ENCODE data around the gene AOC1.
"Not testable (repeated sequence)": the region's sequence is repeated elsewhere in the genome, so short reads cannot be mapped to it uniquely, and the experiment has no call there.

AOC1 gene

GRCh38 chr7:150897502-150898474 lies 45.5 kb downstream of the AOC1 start:
- DNase-seq: peak; percentile 51 to 65

GRCh38 chr7:150898475-150899011 lies 46.2 kb downstream of the AOC1 start:
- peak; percentile 85 to 87 for DNase-seq

GRCh38 chr7:150900675-150901074 lies 48.4 kb downstream of the AOC1 start:
- DNase-seq: no peak

- DNase-seq: no peak
These were observed 49.1 kb downstream of the AOC1 start for GRCh38 chr7:150901160-150902035.

- no peak for DNase-seq
These were observed 50.0 kb downstream of the AOC1 start for GRCh38 chr7:150902078-150903033.

GRCh38 chr7:150903606-150904005 lies 51.3 kb downstream of the AOC1 start:
- DNase-seq: no peak

GRCh38 chr7:150904011-150904909 lies 51.9 kb downstream of the AOC1 start:
- no peak for DNase-seq

- no peak for DNase-seq
These were observed 55.9 kb downstream of the AOC1 start for GRCh38 chr7:150908173-150908572.

- DNase-seq: peak in 1 of 2 experiments; percentile 39
These were observed 57.1 kb downstream of the AOC1 start for GRCh38 chr7:150909200-150909995.

GRCh38 chr7:150910305-150910995 lies 58.1 kb downstream of the AOC1 start:
- DNase-seq: not testable (repeated sequence)

- no peak for DNase-seq
These were observed 58.7 kb downstream of the AOC1 start for GRCh38 chr7:150910996-150911422.

All from activated T-cell treated with anti-CD3 and anti-CD28 coated beads, Interleukin-2, amount 50 U/mL, for 48 hours (primary cell).